HG02852 (cell line): ENCODE data around the gene PPIP5K1.
A peak's percentile ranks its signal among the peaks of the same experiment; 100 is the strongest.

ENCODE experiments used
- ATAC-seq: cut with Tn5 transposase; IDR thresholded peaks from one replicate; pipeline ENCODE4 v1.9.1; 2021; ENCODE audit warnings: mild to moderate bottlenecking, moderate library complexity; ENCODE audit not compliant: unreplicated experiment

Gene PPIP5K1

GRCh38 chr15:43492673-43493601 is 97.1 kb downstream of the PPIP5K1 start, which contains the start of gene TP53BP1:
Gene TP53BP1 (minus strand): TSS chr15:43493156. CDS start chr15:43493043, 113 bp downstream.
- peak; percentile 98 for ATAC-seq

- ATAC-seq: no peak
Measured at GRCh38 chr15:43492266-43492665, 97.7 kb downstream of the PPIP5K1 start.

DNA sequence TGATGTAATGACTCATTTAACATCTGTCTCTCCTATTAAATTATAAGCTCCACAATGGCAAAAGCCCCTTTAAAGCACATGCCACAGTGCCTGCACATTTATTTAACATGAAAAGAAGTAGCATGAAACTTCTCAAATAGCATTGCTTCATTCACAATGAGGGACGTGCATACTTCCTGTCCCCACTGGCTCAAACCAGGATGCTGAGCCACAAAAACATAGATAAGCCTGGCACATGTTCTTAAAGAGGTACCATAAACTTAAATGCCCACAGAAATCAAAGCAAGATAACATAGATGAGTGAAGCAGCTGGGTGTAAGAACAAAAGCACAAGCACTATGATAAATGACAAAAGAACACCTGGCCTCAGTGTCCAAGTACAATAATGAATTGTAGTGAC is 100.8 kb downstream of the PPIP5K1 start:
- ATAC-seq: no peak

DNA sequence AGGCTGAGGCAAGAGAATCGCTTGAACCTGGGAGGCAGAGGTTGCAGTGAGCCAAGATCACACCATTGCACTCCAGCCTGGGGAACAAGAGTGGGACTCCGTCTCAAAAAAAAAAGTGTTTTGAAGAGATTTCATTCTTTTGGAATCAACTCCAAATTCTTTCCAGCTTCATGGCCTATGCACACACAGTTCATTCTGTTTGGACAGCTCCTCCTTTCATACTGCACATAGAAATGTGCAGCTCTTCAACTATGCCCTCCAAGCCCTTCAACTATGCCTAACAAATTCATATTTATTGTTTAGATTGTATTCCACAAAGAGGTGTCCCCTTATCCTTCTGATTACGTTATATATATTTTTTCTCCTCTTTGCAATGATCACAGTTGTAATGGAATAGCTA is 101.2 kb downstream of the PPIP5K1 start:
- no peak for ATAC-seq

DNA sequence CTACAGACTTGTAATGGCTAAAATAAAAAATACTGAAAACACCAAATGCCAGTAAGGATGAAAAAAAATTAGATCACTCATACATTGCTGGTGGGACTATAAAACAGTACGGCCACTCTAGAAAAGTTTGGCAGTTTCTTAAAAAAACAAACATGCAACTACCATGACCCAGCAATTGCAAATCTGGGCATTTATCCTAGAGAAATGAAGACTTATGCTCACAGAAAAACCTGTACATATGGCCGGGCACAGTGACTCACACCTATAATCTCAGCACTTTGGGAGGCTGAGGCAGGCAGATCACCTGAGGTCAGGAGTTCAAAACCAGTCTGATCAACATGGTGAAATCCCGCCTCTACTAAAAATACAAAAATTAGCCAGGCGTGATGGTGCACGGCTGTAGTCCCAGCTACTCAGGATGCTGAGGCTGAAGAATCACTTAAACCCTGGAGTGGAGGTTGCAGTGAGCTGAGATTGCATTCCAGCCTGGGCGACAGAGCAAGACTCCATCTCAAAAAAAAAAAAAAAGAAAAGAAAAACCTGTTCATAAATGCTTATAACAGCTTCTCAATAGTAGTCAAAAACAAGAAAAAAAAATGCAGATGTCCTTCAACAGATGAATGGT is 102.6 kb downstream of the PPIP5K1 start:
- ATAC-seq: no peak

GRCh38 chr15:43484455-43484854 is 105.6 kb downstream of the PPIP5K1 start:
- no peak for ATAC-seq
